Embryonic facial prominence (tissue), 1 donor: ENCODE results near the gene EDEM1.
"Not testable (repeated sequence)": the region's sequence is repeated elsewhere in the genome, so short reads cannot be mapped to it uniquely, and the experiment has no call there.

Experiments
- DNase-seq: peaks from one replicate; pipeline ENCODE4 v3.0.0-alpha.2; 2016; ENCODE audit errors: extremely low spot score

The EDEM1 gene

GRCh38 chr3:5232570-5232969 lies 45.1 kb downstream of the EDEM1 start:
- DNase-seq, result no peak

DNA sequence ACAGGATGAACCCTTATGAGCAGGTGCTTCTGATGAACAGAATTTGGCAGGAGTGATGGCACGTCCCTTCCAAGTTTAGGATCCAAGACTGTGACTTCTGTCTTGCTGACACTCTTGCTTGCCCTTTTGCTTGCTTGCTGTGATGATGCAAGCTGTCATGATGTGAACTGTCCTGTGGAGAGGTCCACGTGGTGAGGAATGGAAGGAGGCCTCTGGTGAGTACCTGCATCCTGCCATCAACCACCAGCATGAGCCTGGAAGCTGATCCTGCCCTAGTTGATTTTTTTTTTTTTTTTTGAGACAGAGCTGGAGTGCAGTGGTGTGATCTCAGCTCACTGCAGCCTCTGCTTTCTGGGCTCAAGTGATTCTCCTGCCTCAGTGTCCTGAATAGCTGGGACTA lies 45.5 kb downstream of the EDEM1 start:
- no peak for DNase-seq

GRCh38 chr3:5235655-5236054 lies 48.1 kb downstream of the EDEM1 start:
- no peak for DNase-seq

GRCh38 chr3:5238545-5238944 lies 51.0 kb downstream of the EDEM1 start:
- DNase-seq, result no peak

DNA sequence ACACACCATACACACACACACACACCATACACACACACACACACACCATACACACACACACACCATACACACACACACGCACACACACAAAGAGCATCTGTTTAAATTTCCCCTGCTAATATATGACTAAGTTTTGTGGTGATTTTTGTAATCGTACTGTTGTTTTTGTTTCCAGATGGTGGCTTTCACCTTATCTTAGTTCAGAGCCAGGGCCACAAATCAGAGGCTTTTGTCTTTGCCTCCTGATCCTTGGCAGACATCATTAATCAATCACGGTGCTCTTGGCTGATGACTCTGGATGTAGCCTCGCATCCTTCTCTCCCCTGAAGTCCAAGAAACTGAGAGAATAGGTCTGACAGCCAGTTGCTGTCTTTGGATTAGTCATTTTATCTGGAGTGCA lies 52.1 kb downstream of the EDEM1 start:
- no peak for DNase-seq

DNA sequence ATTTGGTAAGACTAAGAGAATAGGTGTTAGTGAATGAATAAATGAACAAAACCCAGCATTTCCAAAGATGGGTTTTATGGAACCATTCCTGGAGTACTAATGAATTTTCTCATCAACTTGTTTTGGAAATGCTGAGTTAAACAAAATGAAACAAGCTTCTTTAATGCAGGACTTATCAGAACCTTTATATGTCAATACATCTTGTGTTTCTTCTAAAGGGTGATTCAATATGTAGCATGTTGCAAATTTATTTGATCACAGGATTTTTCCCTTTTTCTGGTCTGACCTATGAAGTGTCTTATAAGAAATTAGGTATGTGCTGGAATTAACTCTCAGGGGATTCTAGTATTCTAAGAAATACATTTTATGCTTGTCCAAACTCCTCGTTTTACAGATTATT lies 53.2 kb downstream of the EDEM1 start:
- DNase-seq, result no peak

GRCh38 chr3:5242785-5243184 lies 55.3 kb downstream of the EDEM1 start:
- not testable (repeated sequence) for DNase-seq

GRCh38 chr3:5245927-5246326 lies 58.4 kb downstream of the EDEM1 start:
- DNase-seq, result no peak

DNA sequence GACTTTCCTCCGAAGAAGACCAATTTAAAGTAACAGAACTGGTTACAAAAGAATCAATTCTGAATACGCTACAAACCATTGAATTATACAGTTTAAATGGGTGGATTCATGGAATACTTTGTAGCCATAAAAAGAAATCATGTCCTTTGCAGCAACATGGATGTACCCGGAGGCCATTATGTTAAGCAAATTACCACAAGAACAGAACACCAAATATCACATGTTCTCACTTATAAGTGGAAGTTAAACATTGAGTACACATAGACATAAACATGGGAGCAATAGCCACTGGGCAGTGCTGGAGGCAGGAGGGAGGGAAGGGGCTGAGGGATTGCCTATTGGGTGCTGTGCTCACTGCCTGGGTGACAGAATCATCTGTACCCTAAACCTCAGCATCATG lies 61.3 kb downstream of the EDEM1 start:
- no peak for DNase-seq

DNA sequence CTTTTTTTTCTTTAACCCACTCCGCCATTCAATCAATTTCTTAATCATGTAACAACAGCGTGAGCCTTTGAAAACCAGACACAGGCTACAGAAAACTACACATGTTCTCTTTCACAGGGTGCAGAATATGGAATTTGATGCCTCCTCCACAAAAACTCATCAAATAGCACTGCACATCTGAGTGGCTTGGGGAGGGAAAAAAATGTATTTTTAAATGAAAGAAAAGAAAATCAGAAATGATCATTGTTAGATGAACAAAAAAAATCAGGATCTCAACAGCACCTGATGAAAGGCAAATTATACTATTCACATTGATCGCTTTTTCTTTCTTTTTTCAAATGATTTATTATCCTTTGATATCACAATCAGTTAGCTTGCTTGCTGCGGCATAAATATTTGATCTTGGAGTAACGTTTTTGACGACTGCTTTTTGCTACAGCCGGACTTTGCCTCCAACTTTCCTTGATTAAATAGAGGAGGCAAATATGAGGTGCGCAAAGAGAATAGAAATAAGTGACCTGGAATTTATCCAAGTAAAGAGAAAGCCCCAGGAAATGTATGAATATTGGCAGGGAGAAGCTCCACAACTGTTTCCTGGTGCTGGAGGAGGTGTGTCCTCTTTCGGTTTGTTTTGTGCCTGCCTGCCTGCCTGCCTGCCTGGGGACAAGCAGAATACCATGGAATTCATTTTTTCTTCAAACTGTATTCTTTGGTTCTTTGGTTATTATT lies 63.1 kb downstream of the EDEM1 start:
- DNase-seq, result no peak

DNA sequence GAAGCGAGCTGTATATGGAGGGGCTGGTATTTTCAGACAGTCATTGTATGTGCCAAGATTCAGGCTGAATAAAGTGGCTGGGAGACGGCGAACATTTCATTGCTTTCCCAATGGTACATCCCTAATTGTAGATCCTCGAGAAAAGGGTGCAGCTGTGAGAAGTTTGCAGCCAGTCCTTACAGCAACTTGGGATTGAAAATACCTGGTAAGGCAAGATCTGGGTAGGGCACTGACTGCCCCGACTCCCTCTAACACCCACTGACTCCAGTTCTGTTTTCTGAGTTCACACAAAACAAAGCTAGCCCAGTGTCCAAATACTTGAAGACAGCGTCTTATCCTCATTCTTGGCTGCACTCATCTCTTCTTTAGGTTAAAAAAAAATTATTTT lies 63.7 kb downstream of the EDEM1 start:
- no peak for DNase-seq

DNA sequence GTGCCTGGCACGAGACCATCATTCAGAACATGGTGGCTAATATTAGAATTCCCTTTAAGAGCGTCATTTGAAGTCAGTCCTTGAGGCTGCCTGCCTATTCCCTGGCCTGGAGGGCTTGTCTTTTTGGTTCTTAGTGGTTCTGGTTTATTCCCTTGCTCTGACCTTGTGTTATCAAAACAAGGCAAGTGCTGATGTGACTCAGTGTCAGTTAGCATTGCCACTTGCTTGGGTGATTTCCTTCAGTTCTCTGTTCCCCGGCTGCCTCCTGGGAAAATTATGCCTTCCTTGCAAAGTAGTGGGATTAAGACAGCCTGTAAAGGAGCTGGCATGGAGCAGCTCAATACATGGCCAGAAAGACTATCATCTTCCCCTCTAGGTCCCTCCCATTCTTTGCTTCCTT lies 64.6 kb downstream of the EDEM1 start:
- DNase-seq, result no peak

GRCh38 chr3:5254281-5255048 lies 67.0 kb downstream of the EDEM1 start:
- no peak for DNase-seq

- DNase-seq, result no peak
Observed at GRCh38 chr3:5255404-5256344, 68.2 kb downstream of the EDEM1 start.

DNA sequence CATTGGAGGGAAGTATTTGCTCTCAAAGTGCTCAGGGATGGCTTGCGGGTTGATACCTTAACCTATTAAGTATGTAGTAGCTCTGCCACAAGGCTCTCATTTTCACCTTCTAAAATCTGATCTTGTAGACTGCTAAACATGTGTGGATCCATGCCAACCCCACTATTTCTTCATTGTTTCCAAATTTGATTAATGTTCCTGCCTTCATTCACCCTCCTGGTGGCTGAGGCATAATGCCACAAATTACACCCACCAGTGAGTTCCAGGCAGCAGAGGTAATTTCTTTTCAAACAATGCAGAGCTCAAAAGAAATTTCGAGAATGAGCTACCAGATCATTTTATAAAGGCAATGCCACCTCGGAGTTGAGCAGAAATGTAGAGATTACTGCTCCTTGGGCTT lies 71.0 kb downstream of the EDEM1 start:
- no peak for DNase-seq

GRCh38 chr3:5260992-5261501 lies 73.5 kb downstream of the EDEM1 start:
- DNase-seq, result no peak

DNA sequence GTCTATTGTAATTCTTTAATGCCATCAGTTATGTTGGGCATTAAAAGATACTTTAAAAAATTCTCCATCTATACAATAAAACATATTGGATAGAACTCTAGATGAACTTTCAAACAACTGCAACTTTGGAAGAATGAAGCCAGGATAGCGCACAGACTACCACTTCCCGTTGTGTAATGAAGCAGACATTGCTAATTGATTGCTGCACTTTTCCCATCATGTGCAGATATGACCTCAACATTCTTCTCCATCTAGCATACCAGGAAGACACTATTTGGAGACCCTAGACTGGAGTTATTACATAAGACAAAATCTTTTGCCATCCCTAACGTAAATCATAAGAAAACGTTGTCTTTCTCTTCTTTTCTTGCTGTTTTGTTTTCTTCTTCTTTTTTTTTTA lies 75.0 kb downstream of the EDEM1 start:
- DNase-seq, result no peak

- DNase-seq, result no peak
Observed at GRCh38 chr3:5264093-5264600, 76.6 kb downstream of the EDEM1 start.

DNA sequence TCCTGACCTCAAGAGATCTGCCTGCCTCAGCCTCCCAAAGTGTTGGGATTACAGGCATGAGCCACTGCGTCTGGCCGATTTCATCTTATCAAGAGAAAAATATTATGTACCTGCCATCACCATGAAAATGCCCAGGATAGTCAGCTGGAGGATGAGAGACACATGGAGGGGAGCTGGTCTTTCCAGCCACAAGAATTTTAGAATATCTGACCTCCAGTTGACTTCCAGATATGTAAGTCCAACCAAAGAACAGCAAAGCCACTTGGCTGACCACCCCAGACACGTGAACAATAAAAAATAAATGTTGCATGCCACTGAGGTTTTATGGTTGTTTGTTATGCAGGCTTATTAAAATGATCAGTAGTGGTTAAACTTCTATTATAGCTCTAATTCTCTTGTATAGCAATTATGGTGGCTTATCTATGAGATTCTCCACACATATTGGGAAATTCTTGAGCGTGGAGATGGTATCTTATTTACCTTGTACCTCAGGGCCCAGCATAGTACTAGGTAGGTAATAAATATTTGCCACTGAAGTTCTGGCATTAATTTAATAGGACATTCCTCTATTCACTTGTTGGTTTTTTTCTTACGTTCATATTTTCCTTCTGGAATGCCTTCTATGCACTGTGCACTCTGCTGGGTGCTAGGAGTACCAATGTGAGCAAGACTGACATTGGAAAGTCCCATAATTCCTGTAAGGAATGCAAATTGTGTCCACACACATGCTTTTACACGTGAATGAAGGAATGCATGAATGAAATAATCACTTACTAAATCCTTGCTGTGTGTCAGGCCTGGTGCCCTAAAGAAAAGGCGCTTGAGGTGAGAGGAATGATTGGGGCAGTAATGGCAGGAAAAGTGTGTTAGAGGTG lies 77.6 kb downstream of the EDEM1 start:
- no peak for DNase-seq

DNA sequence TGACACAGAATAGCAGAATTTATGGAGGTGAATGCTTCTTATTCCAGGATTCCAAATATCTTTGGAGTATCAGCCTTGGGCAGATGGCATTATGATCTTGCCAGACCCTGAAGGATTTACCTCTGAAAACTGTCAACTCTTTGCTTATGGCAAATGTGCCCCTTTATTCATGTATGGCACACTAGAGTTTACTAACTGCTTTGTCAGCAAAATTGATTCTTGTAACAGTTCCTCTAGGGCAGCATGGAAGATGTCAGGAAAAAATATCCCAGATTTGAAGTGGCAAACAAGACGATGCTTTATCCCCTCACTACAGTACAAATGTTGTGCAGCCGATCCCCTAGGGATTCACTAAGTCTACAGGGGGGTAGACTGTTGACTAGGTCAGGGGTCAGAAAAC lies 79.7 kb downstream of the EDEM1 start:
- DNase-seq, result no peak

DNA sequence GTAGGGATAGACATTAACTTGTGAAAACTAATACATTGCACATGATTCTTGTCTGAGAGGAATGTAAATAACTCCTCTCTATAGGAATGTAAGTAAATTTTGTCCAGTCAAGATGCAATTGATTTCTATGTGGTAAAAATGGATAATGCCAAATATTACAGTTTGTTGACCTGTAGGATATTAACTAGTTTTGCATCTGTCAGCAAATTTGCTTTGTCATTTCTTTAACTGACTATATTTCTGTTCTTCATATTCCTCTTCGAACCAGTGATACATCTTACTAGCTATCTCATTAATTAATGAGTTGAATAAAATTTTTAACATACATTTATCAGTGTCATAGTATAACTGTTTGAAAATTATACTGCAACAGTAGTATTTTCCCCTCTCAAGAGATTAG lies 80.4 kb downstream of the EDEM1 start:
- no peak for DNase-seq
